ENCODE data around the gene E2F7.

Gene E2F7

DNA sequence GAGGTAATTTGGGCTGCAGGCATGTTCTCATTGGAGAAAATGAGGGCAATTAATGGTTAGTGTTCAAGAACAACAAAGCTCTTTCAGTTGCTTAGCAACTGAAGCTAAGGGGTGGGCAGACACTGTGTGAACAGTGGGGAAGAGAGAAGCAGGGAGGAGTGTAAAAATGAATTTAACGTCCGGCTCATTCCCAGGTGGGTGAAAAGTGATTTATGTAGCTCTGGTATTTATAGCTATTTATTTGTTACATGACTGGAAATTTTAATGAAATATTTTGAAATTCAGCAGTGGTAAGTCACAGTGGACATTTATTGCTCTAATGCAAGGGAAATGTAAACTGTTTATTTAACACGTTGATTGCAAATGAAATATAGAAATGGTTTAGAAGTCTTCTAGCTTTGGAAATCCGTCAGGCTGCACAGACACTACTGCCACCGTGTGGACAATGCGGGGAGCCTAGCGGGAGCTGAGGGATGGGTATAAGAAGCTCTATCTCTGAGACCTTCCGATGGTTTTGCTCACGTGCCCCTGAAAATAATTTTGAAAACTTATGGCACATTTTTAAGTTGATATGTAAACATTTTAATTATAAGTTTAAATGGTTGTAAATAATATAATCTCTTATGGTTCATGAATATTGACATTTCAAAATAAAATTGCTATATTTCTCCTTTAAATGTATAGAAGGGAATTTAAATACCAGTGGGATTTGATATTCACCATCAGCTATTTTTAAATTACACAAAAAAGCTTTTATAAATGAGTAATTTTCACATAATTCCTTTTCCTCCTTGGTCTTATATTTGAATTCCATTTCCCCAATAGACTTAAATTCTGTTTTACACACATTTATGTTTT lies 54.4 kb downstream of the E2F7 start:
- DNase-seq = peak; percentile 80

- DNase-seq = no peak
These were observed 57.9 kb downstream of the E2F7 start for GRCh38 chr12:77007476-77007875.

GRCh38 chr12:77005611-77006098 lies 59.7 kb downstream of the E2F7 start:
- no peak for DNase-seq

- DNase-seq = no peak
These were observed 61.5 kb downstream of the E2F7 start for GRCh38 chr12:77003914-77004313.

- DNase-seq = no peak
These were observed 62.1 kb downstream of the E2F7 start for GRCh38 chr12:77003246-77003645.

DNA sequence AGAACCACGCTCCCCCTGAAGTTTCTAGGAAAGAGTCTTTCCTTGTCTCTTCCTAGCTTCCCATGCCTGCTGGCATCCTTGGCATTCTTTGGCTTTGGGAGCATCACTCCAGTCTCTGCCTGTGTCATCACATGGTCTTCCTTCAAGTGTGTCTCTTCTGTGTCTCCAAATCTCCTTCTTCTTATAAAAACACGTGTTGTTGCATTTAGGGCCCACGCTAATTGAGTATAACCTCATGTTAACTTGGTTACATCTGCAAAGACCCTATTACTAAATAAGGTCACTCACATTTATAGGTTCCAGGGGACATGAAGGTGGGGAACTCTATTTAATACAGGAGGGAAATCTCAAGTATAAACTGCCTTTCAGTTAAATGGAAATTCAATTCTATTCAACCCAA lies 63.0 kb downstream of the E2F7 start:
- no peak for DNase-seq

DNA sequence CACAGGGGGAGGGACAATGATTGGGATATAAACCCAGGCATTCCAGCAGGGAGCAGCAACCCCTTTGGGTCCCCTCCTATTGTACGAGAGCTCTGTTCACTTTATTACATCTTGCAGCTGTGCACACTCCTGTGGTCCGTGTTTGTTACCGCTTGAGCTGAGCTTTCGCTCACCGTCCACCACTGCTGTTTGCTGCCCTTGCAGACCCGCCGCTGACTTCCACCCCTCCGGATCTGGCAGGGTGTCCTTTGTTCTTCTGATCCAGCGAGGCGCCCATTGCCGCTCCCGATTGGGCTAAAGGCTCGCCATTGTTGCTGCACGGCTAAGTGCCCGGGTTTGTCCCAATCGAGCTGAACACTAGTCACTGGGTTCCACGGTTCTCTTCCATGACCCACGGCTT lies 64.1 kb downstream of the E2F7 start:
- no peak for DNase-seq

- no peak for DNase-seq
These were observed 66.3 kb downstream of the E2F7 start for GRCh38 chr12:76998908-76999556.

DNA sequence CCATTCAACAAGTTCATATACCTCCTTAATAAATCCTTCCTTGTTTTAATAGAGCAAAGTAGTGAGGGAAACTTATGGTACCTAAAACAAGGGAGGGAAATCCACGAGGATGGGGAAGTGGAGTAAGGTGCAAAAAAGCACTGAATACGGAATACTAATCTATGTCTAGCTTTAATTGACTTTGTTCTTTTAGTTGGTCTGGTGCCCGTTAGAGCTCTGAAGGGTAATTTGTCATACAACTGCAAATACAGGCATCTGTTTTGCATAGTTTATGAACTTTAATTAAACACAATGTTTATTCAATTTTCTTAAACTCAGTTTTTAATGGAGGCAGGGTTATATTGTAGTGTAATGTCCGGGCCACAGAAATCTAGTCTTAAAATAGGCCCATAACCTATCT lies 67.0 kb downstream of the E2F7 start:
- DNase-seq = no peak

- no peak for DNase-seq
These were observed 68.2 kb downstream of the E2F7 start for GRCh38 chr12:76997011-76997780.

- DNase-seq = no peak
These were observed 74.7 kb downstream of the E2F7 start for GRCh38 chr12:76990716-76991115.

GRCh38 chr12:76984566-76984965 lies 80.8 kb downstream of the E2F7 start:
- DNase-seq = no peak

GRCh38 chr12:76983420-76983819 lies 81.9 kb downstream of the E2F7 start:
- no peak for DNase-seq

DNA sequence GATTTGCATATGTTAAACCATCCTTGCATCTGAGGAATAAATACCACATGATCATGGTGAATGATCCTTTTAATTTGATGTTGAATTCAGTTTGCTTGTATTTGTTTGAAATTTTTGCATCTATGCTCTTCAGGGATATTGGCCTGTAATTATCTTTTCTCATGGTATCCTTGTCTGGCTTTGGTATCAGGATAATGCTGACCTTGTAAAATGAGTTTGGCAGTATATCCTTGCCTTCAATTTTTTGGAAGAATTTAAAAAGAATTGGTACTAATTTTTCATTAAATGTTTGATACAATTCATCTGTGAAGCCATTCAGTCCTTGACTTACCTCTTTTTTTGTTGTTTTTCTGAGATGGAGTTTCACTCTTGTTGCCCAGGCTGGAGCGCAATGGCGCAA lies 85.2 kb downstream of the E2F7 start:
- DNase-seq = no peak

GRCh38 chr12:76976777-76977382 lies 88.5 kb downstream of the E2F7 start:
- no peak for DNase-seq

Data from activated CD4-positive, alpha-beta T cell treated with anti-CD3 and anti-CD28 coated beads for 48 hours (primary cell).